GM21367 (cell line): ENCODE data around the gene FAM53B.

Source experiments
- ATAC-seq: cut with Tn5 transposase; IDR thresholded peaks from one replicate; pipeline ENCODE4 v1.9.1; 2021; ENCODE audit not compliant: unreplicated experiment

The FAM53B gene

DNA sequence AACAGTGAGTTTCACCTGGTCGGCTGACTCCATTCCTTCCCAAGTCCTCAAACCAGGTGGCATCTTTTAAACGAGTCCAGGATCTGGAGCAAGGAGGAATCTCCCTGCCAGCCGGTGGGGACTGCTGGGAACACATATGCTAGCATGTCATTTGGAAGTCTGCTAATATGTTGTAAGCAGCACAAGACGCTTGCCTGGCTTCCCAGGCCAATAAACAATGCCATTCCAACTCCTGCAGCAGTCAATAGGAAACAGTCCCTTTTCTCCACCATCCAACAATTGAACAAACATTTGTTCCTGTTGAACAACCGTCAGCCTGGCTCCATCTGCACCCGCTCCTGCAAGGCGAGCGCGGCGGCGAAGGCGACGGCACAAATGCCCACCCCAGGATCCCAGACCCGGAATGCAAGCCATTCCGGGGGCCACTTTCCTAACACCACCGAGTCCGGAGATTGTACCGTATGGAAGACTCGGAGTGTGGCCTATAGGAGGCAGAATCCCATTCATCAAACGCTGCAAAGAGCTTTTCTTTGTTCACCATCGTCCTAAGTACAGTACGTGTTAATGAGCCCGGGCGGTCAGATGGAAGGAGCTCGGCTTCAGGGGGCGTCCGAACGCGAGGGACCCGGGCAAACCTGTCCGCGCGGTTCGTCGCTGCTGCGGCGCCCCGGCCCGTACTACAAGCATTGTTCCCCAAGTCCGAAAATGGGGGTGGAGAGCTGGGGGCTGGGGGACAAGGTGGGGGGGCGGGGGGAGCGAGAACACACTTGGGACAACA, 1.6 kb downstream of the FAM53B start:
- ATAC-seq: no peak

DNA sequence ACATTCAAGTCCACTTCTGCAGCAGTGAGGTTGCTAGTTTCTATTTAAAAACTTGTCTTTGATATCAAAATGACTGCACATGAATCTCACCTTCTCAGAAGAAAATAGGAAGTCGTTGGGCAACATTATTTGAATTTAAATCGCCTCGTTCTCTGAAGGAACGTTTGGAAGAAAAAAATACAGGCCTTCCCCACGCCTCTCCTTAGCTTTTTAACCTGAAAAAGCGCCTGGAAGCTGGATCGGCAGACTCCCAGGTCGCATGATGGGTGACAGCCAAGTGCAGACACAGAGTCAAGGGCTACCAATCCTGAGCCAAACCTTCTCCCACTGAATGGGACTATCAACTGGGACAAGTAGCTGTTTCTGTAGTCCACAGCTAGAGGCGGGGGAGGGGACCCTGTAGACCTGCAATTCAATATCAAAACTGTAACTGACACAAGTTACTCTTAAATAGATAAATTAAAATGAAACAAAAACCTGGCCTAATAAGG, 2.2 kb downstream of the FAM53B start:
- ATAC-seq: no peak

DNA sequence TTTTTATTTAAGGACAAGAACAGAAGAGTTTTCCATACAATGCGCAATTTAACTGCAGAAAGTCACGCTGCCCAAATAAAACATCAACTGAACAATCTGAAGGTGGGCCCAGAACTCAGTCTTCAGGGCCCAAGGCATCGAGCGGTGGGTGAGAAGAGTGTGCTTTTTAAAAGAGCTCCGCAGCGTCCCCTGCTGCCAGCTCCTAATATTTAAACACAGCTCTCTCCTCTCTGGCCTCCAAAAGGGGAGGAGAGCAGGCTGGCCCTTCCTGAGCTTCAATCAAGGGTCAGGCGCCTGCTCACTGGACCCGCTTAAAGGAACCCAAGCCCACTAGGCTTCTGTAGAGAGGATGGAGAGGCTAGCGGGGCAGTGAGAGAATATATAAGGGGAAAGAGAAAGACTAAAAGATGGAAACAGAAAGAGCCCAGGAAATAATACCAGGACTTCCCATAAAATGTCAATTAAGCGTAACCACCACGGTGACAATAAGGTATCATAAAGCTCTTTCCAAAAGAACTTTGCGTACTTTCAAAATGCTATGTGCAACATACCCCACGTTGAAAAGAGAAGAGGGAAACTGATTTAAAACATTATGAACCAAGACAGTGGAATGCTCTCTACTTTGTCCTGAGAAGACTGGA, 2.8 kb downstream of the FAM53B start:
- ATAC-seq: peak; percentile 38

DNA sequence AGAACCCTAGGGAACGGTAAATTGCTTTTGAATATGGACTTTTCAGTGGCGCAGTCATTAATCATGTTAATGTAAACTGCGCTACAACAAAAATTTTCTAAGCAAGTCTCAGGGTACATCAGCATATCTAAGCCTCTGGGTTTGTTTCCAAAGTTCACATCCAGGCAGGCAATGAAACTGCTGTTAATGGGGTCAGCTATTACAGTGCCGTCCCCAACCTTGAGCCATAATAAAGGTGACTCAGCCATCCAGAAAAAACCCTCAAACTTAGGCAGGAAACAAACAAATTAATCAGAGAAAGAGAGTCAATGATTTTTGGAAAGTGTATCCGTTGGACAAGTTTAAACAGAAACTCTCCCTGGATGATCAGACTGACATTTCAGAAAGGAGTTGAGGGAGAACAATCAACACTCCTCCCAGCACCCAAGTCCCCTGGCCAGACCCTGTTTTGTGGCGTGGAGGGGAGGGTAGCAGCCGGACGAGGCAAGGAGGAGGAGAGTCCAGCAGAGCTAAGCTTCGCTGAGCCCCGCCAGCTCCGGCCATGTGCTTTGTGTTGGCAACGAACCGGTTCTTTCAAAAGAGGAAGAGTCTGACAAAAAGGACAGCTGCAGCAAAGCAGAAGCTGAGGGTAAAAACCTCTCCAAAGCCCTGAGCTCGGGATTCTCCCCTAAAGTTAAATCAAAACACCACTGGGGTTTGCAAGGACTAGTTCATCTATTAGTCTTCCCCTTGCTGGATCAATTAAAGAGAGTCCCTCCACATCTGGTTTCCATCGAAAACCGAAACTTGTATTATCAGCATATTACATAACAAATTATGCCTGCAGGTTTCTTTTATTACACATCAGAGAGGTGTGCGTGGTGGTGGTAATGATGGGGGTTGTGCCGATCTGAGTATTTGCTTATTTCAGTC, 3.6 kb downstream of the FAM53B start:
- peak; percentile 15 for ATAC-seq

DNA sequence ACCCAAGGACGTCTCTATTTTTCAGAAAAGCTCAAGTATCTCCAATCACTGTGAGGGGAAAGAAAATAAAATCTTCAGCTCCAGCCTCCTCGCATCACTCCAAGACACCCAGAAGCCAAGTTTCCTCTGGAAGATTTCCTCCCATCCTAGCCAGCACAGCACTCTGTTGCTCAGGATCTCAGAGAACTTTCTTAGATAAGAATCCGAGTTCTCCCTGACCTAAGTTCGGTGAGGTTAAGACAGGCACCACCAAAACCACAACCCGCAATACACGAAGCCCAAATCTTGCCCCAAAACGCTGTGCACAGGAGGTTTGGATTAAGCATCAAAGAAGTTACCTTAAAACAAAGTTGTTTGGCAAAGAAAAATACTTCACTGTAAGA, 4.2 kb downstream of the FAM53B start:
- ATAC-seq: no peak

DNA sequence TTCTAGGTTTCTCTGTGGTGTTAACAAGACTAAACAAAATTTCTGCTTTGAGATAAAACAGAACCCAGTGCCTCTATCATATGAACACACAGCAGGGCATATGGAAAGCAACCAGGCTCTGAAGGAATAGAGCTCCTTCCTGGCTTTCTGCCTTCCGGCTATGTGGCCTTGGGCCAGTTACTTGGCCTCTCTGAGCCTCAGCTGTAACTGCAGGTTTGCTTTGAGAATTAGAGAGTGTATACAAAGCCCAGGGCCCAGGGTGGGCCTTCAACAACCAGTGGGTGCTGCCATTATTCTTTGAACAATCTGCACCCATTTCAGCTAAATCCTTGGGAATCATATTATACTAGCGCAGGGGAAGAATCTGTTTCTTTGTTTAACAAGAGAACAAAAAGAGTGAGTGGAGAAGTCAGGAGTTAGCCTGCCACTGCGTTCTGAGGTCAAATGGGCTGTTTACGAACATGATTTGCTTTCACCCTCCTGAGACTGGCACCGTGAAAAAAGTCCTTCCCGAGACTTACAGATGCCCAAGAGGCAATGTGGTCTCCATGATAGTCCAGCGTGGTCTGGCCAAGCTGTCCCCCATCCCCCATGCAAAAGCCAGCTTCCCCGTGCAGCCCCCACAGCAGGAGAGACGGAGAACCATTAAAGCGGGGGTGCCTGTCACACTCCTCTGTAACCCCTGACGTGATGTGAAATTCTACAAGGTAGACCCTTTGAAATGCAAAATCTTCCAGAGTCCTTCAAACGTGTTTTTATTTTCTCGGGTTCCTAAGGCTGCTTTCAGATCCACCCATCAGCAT, 4.9 kb downstream of the FAM53B start:
- ATAC-seq: no peak

DNA sequence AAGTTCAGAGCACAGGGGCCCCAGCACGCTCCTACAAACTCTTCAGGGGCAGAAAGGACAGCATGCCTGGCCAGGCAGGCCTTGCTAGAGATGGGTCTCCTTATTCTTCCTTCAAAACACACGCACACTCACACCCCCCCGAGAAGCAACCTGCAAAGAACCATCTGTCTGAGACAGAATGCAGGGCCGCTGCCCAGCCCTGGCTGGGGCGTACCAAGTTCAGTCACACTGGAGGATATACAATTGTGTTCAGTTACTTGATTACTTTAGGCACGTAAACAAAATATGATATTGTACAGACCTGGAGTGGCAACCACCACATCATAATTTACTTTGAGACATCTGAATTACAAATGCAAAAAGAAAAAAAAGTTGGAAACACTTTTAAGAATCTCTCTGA, 5.7 kb downstream of the FAM53B start:
- no peak for ATAC-seq

DNA sequence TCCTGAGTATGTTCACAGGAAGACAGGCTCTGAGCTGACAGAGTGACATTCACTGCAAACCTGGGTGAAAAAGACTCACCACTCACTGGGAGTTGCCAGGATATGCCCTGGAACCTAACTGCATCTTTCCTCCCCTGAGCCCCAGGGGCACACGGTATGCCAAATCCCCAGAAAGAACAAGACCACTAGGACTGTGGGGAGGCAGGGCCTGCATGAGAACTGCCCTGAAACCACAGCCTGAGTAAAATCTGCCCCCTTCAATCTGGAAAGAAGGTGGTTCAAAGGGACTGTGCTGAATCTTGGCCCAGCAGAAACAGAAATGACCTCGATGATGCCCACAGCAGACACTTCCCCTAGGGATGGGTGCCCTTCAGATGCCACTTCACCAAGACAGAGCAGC, 6.5 kb downstream of the FAM53B start:
- ATAC-seq: no peak

DNA sequence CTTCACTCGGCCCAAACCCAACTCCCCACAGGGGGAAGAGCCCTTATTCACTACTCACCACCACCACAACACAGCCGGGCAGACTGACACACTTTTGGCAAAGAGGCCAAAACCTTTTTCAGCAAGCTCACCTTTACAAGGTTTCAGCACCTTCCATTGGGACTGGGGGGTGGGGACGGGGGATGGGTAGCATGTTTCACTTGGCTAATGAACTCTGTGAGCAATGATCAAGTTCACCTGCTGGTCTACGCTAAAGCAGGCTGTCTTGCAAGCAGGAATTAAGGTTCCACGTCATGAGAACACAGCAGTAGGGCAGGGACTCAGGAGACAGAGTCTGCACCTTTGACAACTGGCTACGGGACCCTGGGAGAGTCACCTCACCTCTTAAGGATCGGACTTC, 7.0 kb downstream of the FAM53B start:
- no peak for ATAC-seq

DNA sequence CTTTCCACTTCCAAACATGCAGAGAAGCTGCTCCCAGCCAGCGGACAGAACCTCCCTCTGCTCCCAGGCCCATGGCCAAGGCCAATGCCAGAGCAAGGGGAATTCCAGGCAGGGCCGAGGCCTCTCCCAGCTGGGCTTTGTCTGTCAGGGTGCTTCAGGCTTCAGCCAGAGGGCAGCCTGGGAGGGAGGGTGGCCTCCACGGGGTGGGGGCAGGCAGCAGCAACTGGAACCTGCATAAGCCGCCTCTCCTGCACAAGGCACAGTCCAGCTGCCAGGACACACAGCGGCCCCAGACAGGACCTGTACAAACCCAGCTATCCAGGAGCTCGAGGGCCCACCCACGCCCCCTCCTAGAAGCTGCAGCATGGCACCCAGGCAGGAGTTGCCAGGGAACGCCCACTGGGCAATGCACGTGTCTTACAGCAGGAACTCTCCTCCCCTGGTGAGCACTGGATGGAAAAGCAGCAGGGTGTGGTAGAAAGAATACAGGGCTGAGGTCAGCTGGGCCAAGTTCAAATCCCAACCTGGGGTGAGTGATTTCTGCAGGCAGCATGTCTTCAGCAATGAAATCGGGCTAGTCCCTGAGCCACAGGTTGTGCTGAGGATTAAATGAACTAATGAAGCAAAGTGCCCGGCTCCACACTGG, 7.6 kb downstream of the FAM53B start:
- no peak for ATAC-seq

DNA sequence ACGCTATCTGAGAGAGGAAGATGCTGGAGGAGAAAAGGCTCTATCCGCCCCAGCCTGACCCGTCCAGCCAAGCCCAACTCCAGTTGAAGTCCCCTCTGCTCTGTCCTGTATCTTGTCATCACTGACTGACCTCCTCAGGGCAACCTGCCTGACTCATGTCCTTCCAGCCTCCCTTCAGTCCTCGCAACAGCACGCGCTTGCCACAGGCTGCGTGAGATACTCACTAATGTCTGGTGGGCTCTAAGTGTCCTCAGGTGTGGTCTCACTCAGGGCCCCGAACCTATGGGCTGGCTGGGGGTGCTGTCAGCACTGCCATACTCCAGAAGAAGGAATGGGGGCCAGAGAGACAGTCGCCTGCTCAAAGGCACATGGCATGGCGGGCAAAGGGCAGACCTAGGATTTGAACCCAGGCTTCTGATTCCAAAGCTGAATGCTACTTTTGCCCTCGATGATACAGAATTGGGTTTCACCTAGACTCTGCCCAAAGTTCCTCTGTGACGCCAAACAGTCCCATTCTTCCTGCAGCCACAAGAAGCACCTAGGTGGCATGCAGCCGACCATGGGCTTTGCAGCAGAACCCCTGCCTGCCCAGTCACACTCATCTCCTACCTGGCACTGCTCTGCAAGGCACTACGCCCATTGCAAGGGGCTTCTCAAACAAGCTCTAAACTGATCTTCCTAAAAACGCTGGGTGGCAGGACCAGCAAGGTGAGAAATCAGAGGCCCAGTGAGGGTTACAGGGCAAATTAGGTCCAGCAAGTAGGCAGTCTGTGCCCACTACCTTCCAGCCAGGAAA, 8.5 kb downstream of the FAM53B start:
- ATAC-seq: no peak

DNA sequence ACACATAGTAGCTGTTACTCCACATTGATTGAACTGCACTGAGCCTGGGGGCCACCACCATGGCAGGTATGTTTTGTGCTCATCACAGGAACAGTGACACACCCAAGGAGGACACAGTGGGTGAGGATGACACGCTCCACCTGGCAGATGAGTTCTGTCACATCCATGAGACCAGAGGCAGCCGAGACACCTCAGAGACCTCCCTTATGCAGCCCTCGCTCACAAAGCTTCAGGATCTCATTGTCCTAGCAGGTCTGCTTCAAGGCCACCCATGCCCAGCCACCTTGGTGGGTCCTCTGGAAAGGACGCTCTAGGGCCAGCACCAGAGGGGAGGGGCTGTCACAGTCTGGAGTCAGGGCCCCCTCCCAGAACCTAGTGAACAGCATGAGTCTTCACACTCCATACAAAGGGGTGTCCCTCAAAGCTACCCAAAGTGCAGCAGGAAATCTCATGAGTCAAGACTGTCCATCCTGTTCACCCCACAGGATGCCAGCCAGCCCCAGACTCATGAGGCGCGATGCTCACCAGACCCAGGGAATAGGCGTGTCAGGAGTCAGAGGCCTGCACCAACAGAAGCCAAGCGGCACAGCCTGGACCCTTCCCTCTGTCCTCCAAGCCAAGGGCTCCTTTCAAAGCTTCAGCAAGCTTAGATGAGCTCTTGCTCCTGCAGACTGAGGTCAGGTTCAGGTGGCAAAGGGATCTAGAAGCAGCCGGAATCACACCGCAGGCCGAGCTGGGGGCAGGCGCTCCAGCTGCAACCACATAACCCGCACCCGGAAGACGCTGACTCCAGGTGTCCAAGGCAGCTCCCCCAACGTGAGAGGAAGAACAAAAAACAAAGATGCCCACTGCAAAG, 9.6 kb downstream of the FAM53B start:
- no peak for ATAC-seq

DNA sequence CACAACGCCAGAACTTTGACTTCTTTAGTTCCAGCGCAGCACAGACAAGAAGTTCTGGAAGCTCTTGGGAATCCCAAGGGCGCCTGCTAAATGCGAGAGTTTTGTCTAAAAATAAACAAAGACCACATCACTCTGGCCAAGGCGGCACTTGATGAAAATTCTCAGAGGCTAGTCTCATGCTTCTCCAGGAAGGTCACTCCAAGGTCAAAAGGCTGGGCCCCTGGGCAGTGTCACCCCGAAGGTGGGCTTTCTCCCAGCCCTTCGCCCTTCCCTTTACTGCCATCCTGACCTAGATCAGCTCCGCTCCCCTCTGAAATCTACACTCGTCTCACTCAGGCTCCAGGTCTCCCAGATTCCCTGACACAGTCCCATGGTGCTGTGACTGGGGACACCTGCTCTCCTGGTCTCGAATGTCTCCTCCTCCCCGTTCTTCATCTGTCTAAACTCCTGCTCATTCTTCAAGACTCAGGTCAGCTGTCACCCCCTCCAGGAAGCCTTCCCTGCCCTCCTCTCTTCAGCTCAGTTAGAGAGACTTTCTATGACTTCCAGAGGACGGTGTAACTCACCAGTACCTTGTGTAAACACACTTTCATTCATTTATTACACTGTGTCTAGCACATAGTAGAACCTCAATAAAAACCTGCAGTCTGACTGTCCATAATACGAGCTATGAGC, 10.5 kb downstream of the FAM53B start:
- ATAC-seq: no peak

DNA sequence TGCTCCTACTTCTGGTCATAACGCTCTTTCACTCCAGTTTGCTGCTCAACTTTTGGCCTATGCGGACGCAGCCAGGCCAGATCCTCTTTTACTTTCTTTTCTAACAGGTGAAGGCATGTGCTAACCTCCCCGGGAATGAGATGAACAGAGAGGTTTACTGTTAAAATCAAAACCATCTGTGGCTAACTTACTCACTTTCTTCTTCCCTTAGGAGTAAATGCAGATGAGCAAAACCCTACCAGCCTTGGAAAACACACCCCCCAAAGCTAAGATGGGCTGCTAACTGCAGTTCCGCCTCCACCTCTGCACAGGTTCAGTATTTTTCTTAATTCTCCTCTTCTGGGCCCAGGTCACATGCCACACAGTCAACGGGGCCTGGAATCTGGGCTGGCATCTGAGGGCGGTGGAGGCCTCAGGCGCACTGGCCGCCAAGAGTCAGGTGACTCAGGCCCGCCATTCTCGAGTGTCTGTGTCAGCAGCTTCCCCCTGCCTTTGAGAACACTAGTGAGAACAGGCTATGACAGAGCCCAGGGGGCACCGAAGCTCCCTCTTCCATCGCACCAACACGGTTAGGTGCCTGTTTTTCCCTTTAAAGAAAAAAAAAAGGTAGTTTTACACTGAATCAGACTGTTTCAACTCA, 11.1 kb downstream of the FAM53B start:
- peak; percentile 47 for ATAC-seq

DNA sequence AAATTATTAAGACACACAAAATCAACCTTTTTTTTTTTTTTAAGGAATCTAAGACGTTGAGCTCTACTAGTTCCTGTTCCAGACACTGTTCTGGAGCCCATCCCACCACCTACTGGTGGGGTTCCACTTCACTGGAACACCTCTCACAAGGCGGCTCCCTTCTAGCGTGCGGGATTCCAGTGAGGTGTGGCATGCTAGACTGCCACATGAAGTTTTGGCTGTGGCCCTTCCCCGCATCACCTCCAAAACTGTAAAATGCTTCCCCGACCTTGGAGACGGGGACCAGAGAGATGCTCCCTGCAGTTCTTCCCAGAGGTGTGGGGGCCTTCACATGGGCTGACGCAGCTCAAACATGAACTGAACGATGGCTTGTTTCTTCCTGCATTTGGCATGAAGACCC, 12.6 kb downstream of the FAM53B start:
- no peak for ATAC-seq

DNA sequence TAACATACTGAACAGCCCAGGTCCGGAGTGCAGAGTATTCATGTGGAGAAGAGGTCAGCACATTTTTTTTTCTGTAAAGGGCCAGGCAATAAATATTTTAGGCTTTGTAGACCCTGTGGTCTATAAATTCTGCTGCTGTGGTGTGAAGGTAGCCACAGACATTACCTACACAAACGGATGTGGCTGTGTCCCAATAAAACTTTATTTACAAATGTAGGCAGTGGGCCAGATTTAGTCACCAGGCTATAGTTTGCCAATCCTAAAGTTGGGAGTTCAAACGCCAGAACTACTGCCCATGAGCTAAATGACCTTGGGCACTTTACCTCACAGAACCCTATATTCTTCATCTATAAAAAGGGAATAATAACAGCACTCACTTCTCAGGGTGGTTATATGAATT, 13.4 kb downstream of the FAM53B start:
- ATAC-seq: no peak

DNA sequence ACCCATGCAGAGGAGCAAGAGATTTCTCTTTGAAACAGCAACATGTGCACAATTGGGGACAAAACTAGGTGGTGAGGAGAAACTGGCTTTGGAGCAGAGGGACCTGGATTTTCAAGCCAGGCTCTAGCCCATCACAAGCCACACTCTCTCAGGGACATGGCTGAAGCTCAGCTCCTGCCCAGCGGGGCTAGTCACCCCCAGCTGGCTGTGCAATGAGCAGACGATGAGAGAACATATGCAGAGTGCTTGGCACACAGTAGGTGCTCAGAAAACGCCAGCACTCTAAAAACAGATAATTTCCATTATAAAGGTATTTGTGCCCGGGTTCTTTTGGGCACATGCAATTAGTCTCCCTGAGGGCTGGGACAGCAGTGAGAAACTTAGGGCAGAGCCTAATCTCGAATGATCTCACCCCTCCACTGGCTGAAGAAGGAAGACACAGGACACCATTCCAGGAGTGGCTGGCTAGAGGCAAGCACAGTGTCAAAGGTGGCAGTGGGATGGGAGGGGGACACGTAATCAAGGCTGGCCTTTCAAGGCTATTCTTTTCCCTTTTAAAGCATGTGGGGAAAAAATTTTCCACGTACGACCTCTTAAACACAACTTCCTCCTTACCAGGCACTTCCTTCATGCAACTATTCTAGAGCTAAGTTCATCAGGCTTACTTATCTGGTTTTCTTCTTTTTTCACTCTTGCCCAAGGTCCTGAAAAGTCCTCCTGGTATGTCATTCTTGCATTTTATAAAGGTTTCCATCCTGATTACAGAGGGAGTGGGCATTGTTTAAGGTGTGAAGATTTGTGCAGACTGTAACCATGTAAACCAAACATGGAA, 15.1 kb downstream of the FAM53B start:
- ATAC-seq: no peak
